K562 (cell line): ENCODE measurements around the gene ACTL10. TPM values are rescaled to one million over a fixed set of nuclear protein-coding genes. Genes with fewer than 3 reads are reported as not detected.
A peak's percentile ranks its signal among the peaks of the same experiment; 100 is the strongest.

ENCODE experiments used
- CCNT2 ChIP-seq: IDR thresholded peaks from 2 replicates; pipeline ENCODE4 v1.6.1; 2011; ENCODE audit warnings: borderline replicate concordance, low read depth, mild to moderate bottlenecking, moderate library complexity, mixed read lengths, low read length; ENCODE audit not compliant: insufficient read length; ENCODE audit errors: extremely low read depth
- CREM ChIP-seq: IDR thresholded peaks from 2 replicates; pipeline ENCODE4 v1.6.1; 2014; ENCODE audit warnings: antibody characterized with exemption, low read depth
- ERF ChIP-seq: fragments of 450-650 bp; formaldehyde crosslinking; IDR thresholded peaks from 2 replicates; pipeline ENCODE4 v1.4.0; 2020; ENCODE audit warnings: mild to moderate bottlenecking, mixed read lengths
- HES1 ChIP-seq: fragments of 450-650 bp; IDR thresholded peaks from 2 replicates; pipeline ENCODE4 v1.6.1; 2016; ENCODE audit warnings: low read depth, mild to moderate bottlenecking, moderate library complexity
- KDM4B ChIP-seq, 2 experiments: fragments of 450-650 bp in 1 of 2; sonication (generic) in 1 of 2; IDR thresholded peaks; 2 replicates each; pipeline ENCODE4 v1.6.1; 2016 to 2017; ENCODE audit warnings: borderline replicate concordance in 2 of 2, antibody characterized with exemption in 1 of 2, low read depth in 1 of 2, mild to moderate bottlenecking in 1 of 2
- KLF1 ChIP-seq: fragments of 450-650 bp; IDR thresholded peaks from 2 replicates; pipeline ENCODE4 v1.6.1; 2016; ENCODE audit warnings: missing genetic modification characterization, missing compliant biosample characterization
- MNT ChIP-seq, 2 experiments: fragments of 450-650 bp; conservative IDR thresholded peaks; 2 replicates each; pipeline ENCODE4 v1.6.1; 2017; ENCODE audit warnings: mild to moderate bottlenecking in 2 of 2, moderate library complexity in 2 of 2
- RCOR1 ChIP-seq, 2 experiments: IDR thresholded peaks; 2 replicates each; pipeline ENCODE4 v1.6.1; 2012; ENCODE audit warnings: low read depth in 2 of 2, low read length in 2 of 2, borderline replicate concordance in 1 of 2, improper control_type of control experiment in 1 of 2
- TAF7 ChIP-seq: fragments of 450-650 bp; IDR thresholded peaks from 2 replicates; pipeline ENCODE4 v1.6.1; 2016; ENCODE audit warnings: missing genetic modification characterization, missing compliant biosample characterization
- ZNF274 ChIP-seq: IDR thresholded peaks from 2 replicates; pipeline ENCODE4 v1.6.1; 2011; ENCODE audit warnings: low read depth, mild to moderate bottlenecking, low read length, moderate library complexity, borderline replicate concordance
- ZNF431 ChIP-seq: sonication (generic); formaldehyde crosslinking; IDR thresholded peaks from 2 replicates; pipeline ENCODE4 v1.8.0; 2022; ENCODE audit warnings: mild to moderate bottlenecking, missing genetic modification reagents
- ZNF75A ChIP-seq: fragments of 450-650 bp; formaldehyde crosslinking; IDR thresholded peaks from 2 replicates; pipeline ENCODE4 v1.4.0; 2020; ENCODE audit warnings: mild to moderate bottlenecking
- polyA plus RNA-seq, 8 experiments: library from polyadenylated mRNA; depleted of rRNA in 4 of 8; stranded (reverse) in 5 of 8; unstranded in 3 of 8; fragments of >200 nt; fragmentation: Nextera tagmentation in 2 of 8; fragmentation: Illumina TruSeq in 1 of 8; extraction: Ambion mirVana in 2 of 8; extraction: Trizol in 1 of 8; gene quantifications; 2 replicates each; pipeline versions ENCODE4 v1.2.1 to v1.2.3, GENCODE V29; 2011 to 2014; ENCODE audit warnings: inconsistent platforms in 1 of 8, missing spikeins in 1 of 8
- total RNA-seq, 7 experiments: library from RNA; depleted of rRNA in 6 of 7; stranded (reverse); fragments of >200 nt in 6 of 7; fragmentation: Illumina TruSeq in 2 of 7; extraction: Trizol in 2 of 7; gene quantifications; 2 replicates each; pipeline versions ENCODE4 v1.2.1 to v1.2.3, GENCODE V29; 2011 to 2021; ENCODE audit warnings: low replicate concordance in 1 of 7
- TF ChIP-seq, protein P1 (sequence below): fragments of 450-650 bp; IDR thresholded peaks from 2 replicates; pipeline ENCODE4 v1.6.1; 2016
- TF ChIP-seq, protein P2 (sequence below): fragments of 450-650 bp; conservative IDR thresholded peaks from 2 replicates; pipeline ENCODE4 v1.6.1; 2016; ENCODE audit warnings: missing genetic modification characterization, low read depth, mild to moderate bottlenecking, control low read depth, missing compliant biosample characterization
- TF ChIP-seq, protein P3 (sequence below): IDR thresholded peaks from 2 replicates; pipeline ENCODE4 v1.6.1; 2011; ENCODE audit warnings: borderline replicate concordance, low read depth, mild to moderate bottlenecking, moderate library complexity, low read length; ENCODE audit not compliant: insufficient read depth, poor library complexity, severe bottlenecking
- TF ChIP-seq, protein P4 (sequence below): fragments of 250-450 bp; sonication (Bioruptor Pico); IDR thresholded peaks from 2 replicates; pipeline ENCODE4 v1.8.0; 2021; ENCODE audit warnings: moderate library complexity, mild to moderate bottlenecking, inconsistent platforms

The ACTL10 gene
- total and polyA plus RNA-seq, 9 of the 15 experiments (the other 6 are each of a cell fraction or from before 2014, with no cell fraction given) = 0.07 to 0.14 TPM; not detected in 7

- TF ChIP-seq, protein P1, sequence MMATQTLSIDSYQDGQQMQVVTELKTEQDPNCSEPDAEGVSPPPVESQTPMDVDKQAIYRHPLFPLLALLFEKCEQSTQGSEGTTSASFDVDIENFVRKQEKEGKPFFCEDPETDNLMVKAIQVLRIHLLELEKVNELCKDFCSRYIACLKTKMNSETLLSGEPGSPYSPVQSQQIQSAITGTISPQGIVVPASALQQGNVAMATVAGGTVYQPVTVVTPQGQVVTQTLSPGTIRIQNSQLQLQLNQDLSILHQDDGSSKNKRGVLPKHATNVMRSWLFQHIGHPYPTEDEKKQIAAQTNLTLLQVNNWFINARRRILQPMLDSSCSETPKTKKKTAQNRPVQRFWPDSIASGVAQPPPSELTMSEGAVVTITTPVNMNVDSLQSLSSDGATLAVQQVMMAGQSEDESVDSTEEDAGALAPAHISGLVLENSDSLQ = peak; percentile 70
- TF ChIP-seq KLF1 = no peak
- peak; percentile 26 for TF ChIP-seq CCNT2
- no peak for TF ChIP-seq CREM
- TF ChIP-seq, protein P2, sequence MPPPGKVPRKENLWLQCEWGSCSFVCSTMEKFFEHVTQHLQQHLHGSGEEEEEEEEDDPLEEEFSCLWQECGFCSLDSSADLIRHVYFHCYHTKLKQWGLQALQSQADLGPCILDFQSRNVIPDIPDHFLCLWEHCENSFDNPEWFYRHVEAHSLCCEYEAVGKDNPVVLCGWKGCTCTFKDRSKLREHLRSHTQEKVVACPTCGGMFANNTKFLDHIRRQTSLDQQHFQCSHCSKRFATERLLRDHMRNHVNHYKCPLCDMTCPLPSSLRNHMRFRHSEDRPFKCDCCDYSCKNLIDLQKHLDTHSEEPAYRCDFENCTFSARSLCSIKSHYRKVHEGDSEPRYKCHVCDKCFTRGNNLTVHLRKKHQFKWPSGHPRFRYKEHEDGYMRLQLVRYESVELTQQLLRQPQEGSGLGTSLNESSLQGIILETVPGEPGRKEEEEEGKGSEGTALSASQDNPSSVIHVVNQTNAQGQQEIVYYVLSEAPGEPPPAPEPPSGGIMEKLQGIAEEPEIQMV (tag) = no peak
- no peak for TF ChIP-seq ZNF75A (CRISPR knock-in tag)
- TF ChIP-seq, protein P3, sequence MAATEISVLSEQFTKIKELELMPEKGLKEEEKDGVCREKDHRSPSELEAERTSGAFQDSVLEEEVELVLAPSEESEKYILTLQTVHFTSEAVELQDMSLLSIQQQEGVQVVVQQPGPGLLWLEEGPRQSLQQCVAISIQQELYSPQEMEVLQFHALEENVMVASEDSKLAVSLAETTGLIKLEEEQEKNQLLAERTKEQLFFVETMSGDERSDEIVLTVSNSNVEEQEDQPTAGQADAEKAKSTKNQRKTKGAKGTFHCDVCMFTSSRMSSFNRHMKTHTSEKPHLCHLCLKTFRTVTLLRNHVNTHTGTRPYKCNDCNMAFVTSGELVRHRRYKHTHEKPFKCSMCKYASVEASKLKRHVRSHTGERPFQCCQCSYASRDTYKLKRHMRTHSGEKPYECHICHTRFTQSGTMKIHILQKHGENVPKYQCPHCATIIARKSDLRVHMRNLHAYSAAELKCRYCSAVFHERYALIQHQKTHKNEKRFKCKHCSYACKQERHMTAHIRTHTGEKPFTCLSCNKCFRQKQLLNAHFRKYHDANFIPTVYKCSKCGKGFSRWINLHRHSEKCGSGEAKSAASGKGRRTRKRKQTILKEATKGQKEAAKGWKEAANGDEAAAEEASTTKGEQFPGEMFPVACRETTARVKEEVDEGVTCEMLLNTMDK = peak; percentile 74
- no peak for TF ChIP-seq ERF (CRISPR knock-in tag)
- TF ChIP-seq ZNF274 = no peak
- no peak for TF ChIP-seq ZNF431 (CRISPR knock-in tag)
- TF ChIP-seq, protein P4, sequence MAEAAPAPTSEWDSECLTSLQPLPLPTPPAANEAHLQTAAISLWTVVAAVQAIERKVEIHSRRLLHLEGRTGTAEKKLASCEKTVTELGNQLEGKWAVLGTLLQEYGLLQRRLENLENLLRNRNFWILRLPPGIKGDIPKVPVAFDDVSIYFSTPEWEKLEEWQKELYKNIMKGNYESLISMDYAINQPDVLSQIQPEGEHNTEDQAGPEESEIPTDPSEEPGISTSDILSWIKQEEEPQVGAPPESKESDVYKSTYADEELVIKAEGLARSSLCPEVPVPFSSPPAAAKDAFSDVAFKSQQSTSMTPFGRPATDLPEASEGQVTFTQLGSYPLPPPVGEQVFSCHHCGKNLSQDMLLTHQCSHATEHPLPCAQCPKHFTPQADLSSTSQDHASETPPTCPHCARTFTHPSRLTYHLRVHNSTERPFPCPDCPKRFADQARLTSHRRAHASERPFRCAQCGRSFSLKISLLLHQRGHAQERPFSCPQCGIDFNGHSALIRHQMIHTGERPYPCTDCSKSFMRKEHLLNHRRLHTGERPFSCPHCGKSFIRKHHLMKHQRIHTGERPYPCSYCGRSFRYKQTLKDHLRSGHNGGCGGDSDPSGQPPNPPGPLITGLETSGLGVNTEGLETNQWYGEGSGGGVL (CRISPR knock-in tag) = no peak
- no peak for TF ChIP-seq KDM4B (IDR thresholded peaks at IDR 0.05; ENCODE audit: borderline replicate concordance in 2 of 2, low read depth in 1 of 2)
- TF ChIP-seq RCOR1 (IDR thresholded peaks at IDR 0.05; ENCODE audit: borderline replicate concordance in 1 of 2, low read depth in 2 of 2, low read length in 2 of 2) = 0 out of 4 replicates have a peak, but pooled peaks of 1 of the 2 experiments have one; percentile 20
- no peak for TF ChIP-seq HES1
- TF ChIP-seq MNT (conservative IDR thresholded peaks at IDR 0.05) = peak; percentile 47 to 74; a peak in 3 of 4 replicates
- no peak for TF ChIP-seq TAF7 (tag)
These were observed at the start of gene ACTL10 (continued) for GRCh38 chr20:33666293-33667244.
